WTC11 (cell line): Measurements from ENCODE around the gene TMEM119. TPM values are rescaled to one million over a fixed set of nuclear protein-coding genes. Genes with fewer than 3 reads are reported as not detected.

Experiments
- ATAC-seq: fragments of 200-7000 bp; cut with Tn5 transposase; 2 replicates; pipeline ENCODE4 v1.10.0; 2021; ENCODE audit warnings: mild to moderate bottlenecking, moderate library complexity
- CTCF ChIA-PET: fragments of 300-600 bp; sonication (Branson Sonifier 250); formaldehyde crosslinking; loops from one replicate; lab custom pipeline; 2021; ENCODE audit warnings: antibody characterized with exemption; lab: Charles Lee
- POLR2A ChIA-PET: fragments of 350-600 bp; sonication (Branson Sonifier 250); formaldehyde crosslinking; loops from one replicate; lab custom pipeline; 2021; ENCODE audit warnings: antibody characterized with exemption; lab: Charles Lee
- DNase-seq: peaks from one replicate; pipeline ENCODE4 v3.0.0; 2021; ENCODE audit warnings: low spot score
- H3K27ac Mint-ChIP-seq: 2 replicates; pipeline ENCODE4 v1.8.0; 2021; ENCODE audit warnings: mixed read lengths
- H3K27me3 Mint-ChIP-seq: 2 replicates; pipeline ENCODE4 v1.8.0; 2021; ENCODE audit warnings: low read depth, mild to moderate bottlenecking, moderate library complexity, mixed read lengths
- H3K36me3 Mint-ChIP-seq: 2 replicates; pipeline ENCODE4 v1.8.0; 2021; ENCODE audit warnings: mixed read lengths
- H3K4me1 Mint-ChIP-seq: 2 replicates; pipeline ENCODE4 v1.8.0; 2022; ENCODE audit warnings: mixed read lengths
- H3K4me3 Mint-ChIP-seq: 2 replicates; pipeline ENCODE4 v1.8.0; 2021; ENCODE audit warnings: mild to moderate bottlenecking, moderate library complexity, mixed read lengths
- H3K9me3 Mint-ChIP-seq: 2 replicates; pipeline ENCODE4 v1.8.0; 2021; ENCODE audit warnings: mixed read lengths
- ATF1 ChIP-seq: sonication (generic); formaldehyde crosslinking; IDR thresholded peaks from 2 replicates; pipeline ENCODE4 v1.8.1; 2023; ENCODE audit warnings: mild to moderate bottlenecking, moderate library complexity, missing genetic modification reagents
- FOXP1 ChIP-seq: sonication (generic); formaldehyde crosslinking; IDR thresholded peaks from 2 replicates; pipeline ENCODE4 v1.8.0; 2022; ENCODE audit warnings: missing genetic modification reagents, mild to moderate bottlenecking, moderate library complexity, borderline replicate concordance
- HMGA2 ChIP-seq: fragments of 250-450 bp; sonication (Bioruptor Pico); IDR thresholded peaks from 2 replicates; pipeline ENCODE4 v1.4.0; 2021; ENCODE audit warnings: mild to moderate bottlenecking, moderate library complexity
- JAZF1 ChIP-seq: fragments of 250-450 bp; sonication (Bioruptor Pico); IDR thresholded peaks from 2 replicates; pipeline ENCODE4 v1.9.0; 2021; ENCODE audit warnings: moderate library complexity, mild to moderate bottlenecking, inconsistent platforms
- NFYB ChIP-seq: sonication (generic); formaldehyde crosslinking; conservative IDR thresholded peaks from 2 replicates; pipeline ENCODE4 v1.8.0; 2022; ENCODE audit warnings: low read depth, missing genetic modification reagents
- OVOL2 ChIP-seq: fragments of 250-450 bp; sonication (Bioruptor Pico); IDR thresholded peaks from 2 replicates; pipeline ENCODE4 v1.9.0; 2021; ENCODE audit warnings: mild to moderate bottlenecking, borderline replicate concordance
- RELA ChIP-seq: sonication (generic); formaldehyde crosslinking; IDR thresholded peaks from 2 replicates; pipeline ENCODE4 v1.8.1; 2022; ENCODE audit warnings: missing genetic modification reagents, mild to moderate bottlenecking, borderline replicate concordance
- SMAD3 ChIP-seq: sonication (generic); formaldehyde crosslinking; IDR thresholded peaks from 2 replicates; pipeline ENCODE4 v1.8.0; 2022; ENCODE audit warnings: missing genetic modification reagents, mild to moderate bottlenecking, borderline replicate concordance
- ZNF232 ChIP-seq: sonication (generic); formaldehyde crosslinking; IDR thresholded peaks from 2 replicates; pipeline ENCODE4 v1.8.0; 2022; ENCODE audit warnings: mild to moderate bottlenecking, missing genetic modification reagents
- ZNF317 ChIP-seq: sonication (generic); formaldehyde crosslinking; IDR thresholded peaks from 2 replicates; pipeline ENCODE4 v1.8.1; 2023; ENCODE audit warnings: low read depth, mild to moderate bottlenecking, moderate library complexity, missing genetic modification reagents, borderline replicate concordance
- ZNF416 ChIP-seq: fragments of 250-450 bp; sonication (Bioruptor Pico); IDR thresholded peaks from 2 replicates; pipeline ENCODE4 v1.9.0; 2021; ENCODE audit warnings: mild to moderate bottlenecking, inconsistent platforms
- total RNA-seq: library from RNA; stranded (reverse); gene quantifications from 3 replicates; pipeline ENCODE4 v1.2.3, GENCODE V29; 2021
- TF ChIP-seq, protein P1 (sequence below): sonication (generic); formaldehyde crosslinking; IDR thresholded peaks from 2 replicates; pipeline ENCODE4 v1.8.1; 2022; ENCODE audit warnings: low read depth, mild to moderate bottlenecking, moderate library complexity, missing genetic modification reagents, borderline replicate concordance
- TF ChIP-seq, protein P2 (sequence below): sonication (generic); formaldehyde crosslinking; IDR thresholded peaks from 2 replicates; pipeline ENCODE4 v1.8.1; 2023; ENCODE audit warnings: mild to moderate bottlenecking, missing genetic modification reagents, borderline replicate concordance
- TF ChIP-seq, protein P3 (sequence below): sonication (generic); formaldehyde crosslinking; conservative IDR thresholded peaks from 2 replicates; pipeline ENCODE4 v1.8.1; 2022; ENCODE audit warnings: mild to moderate bottlenecking, missing genetic modification reagents
- TF ChIP-seq, protein P4 (sequence below): fragments of 250-450 bp; sonication (Bioruptor Pico); IDR thresholded peaks from 2 replicates; pipeline ENCODE4 v1.9.0; 2021; ENCODE audit warnings: mild to moderate bottlenecking

The TMEM119 gene
- total RNA-seq, 1 experiment from 2014 or later = 0.20 TPM

- Mint-ChIP-seq H3K27me3 (no peaks in the 10 kb centered on the region), H3K9me3 (no peaks in the 10 kb centered on the region), H3K27ac (no peak overlapping the region), H3K36me3 (peaks cover 56% of the 10 kb centered on the region), H3K4me3 (no peak overlapping the region), H3K4me1 (peaks cover 11% of the 10 kb centered on the region)
- POLR2A ChIA-PET = no interaction called here
- CTCF ChIA-PET = interaction anchor here (1.0 to 1.1 kb wide), 2 partner anchors 52 to 54 kb away, joined by 3 to 4 read pairs; no protein-coding TSS in a partner anchor
- ATAC-seq = no peak
- no peak for DNase-seq
- TF ChIP-seq ATF1 (no peak), SMAD3 (CRISPR knock-in tag) (no peak), NFYB (CRISPR knock-in tag) (no peak), RELA (CRISPR knock-in tag) (no peak), HMGA2 (CRISPR knock-in tag) (no peak), JAZF1 (no peak), FOXP1 (CRISPR knock-in tag) (no peak)
- TF ChIP-seq, protein P1, sequence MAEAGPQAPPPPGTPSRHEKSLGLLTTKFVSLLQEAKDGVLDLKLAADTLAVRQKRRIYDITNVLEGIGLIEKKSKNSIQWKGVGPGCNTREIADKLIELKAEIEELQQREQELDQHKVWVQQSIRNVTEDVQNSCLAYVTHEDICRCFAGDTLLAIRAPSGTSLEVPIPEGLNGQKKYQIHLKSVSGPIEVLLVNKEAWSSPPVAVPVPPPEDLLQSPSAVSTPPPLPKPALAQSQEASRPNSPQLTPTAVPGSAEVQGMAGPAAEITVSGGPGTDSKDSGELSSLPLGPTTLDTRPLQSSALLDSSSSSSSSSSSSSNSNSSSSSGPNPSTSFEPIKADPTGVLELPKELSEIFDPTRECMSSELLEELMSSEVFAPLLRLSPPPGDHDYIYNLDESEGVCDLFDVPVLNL (CRISPR knock-in tag) = no peak
- TF ChIP-seq, protein P2, sequence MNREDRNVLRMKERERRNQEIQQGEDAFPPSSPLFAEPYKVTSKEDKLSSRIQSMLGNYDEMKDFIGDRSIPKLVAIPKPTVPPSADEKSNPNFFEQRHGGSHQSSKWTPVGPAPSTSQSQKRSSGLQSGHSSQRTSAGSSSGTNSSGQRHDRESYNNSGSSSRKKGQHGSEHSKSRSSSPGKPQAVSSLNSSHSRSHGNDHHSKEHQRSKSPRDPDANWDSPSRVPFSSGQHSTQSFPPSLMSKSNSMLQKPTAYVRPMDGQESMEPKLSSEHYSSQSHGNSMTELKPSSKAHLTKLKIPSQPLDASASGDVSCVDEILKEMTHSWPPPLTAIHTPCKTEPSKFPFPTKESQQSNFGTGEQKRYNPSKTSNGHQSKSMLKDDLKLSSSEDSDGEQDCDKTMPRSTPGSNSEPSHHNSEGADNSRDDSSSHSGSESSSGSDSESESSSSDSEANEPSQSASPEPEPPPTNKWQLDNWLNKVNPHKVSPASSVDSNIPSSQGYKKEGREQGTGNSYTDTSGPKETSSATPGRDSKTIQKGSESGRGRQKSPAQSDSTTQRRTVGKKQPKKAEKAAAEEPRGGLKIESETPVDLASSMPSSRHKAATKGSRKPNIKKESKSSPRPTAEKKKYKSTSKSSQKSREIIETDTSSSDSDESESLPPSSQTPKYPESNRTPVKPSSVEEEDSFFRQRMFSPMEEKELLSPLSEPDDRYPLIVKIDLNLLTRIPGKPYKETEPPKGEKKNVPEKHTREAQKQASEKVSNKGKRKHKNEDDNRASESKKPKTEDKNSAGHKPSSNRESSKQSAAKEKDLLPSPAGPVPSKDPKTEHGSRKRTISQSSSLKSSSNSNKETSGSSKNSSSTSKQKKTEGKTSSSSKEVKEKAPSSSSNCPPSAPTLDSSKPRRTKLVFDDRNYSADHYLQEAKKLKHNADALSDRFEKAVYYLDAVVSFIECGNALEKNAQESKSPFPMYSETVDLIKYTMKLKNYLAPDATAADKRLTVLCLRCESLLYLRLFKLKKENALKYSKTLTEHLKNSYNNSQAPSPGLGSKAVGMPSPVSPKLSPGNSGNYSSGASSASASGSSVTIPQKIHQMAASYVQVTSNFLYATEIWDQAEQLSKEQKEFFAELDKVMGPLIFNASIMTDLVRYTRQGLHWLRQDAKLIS (CRISPR knock-in tag) = no peak
- TF ChIP-seq, protein P3, sequence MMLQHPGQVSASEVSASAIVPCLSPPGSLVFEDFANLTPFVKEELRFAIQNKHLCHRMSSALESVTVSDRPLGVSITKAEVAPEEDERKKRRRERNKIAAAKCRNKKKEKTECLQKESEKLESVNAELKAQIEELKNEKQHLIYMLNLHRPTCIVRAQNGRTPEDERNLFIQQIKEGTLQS (CRISPR knock-in tag) = no peak
- TF ChIP-seq, protein P4, sequence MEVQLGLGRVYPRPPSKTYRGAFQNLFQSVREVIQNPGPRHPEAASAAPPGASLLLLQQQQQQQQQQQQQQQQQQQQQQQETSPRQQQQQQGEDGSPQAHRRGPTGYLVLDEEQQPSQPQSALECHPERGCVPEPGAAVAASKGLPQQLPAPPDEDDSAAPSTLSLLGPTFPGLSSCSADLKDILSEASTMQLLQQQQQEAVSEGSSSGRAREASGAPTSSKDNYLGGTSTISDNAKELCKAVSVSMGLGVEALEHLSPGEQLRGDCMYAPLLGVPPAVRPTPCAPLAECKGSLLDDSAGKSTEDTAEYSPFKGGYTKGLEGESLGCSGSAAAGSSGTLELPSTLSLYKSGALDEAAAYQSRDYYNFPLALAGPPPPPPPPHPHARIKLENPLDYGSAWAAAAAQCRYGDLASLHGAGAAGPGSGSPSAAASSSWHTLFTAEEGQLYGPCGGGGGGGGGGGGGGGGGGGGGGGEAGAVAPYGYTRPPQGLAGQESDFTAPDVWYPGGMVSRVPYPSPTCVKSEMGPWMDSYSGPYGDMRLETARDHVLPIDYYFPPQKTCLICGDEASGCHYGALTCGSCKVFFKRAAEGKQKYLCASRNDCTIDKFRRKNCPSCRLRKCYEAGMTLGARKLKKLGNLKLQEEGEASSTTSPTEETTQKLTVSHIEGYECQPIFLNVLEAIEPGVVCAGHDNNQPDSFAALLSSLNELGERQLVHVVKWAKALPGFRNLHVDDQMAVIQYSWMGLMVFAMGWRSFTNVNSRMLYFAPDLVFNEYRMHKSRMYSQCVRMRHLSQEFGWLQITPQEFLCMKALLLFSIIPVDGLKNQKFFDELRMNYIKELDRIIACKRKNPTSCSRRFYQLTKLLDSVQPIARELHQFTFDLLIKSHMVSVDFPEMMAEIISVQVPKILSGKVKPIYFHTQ (CRISPR knock-in tag) = no peak
Measured at GRCh38 chr12:108564724-108565123, 33.2 kb downstream of the TMEM119 start.

- POLR2A ChIA-PET = no interaction called here
- no peaks in the 10 kb centered on the region for H3K27me3 Mint-ChIP-seq
- no peak overlapping the region for H3K27ac Mint-ChIP-seq
- CTCF ChIA-PET = no interaction called here
- H3K4me1 Mint-ChIP-seq = peaks cover 20% of the 10 kb centered on the region
- ATAC-seq (no peak), DNase-seq (no peak)
- no peaks in the 10 kb centered on the region for H3K9me3 Mint-ChIP-seq
- H3K36me3 Mint-ChIP-seq = peaks cover 57% of the 10 kb centered on the region
- peak overlapping the region; percentile 100 for H3K4me3 Mint-ChIP-seq
- TF ChIP-seq ZNF416 (no peak), OVOL2 (no peak), ZNF317 (CRISPR knock-in tag) (no peak), ZNF232 (CRISPR knock-in tag) (no peak)
Measured at GRCh38 chr12:108563804-108564151, 34.1 kb downstream of the TMEM119 start.
